ENCODE results near the gene APRT. TPM values are rescaled to one million over a fixed set of nuclear protein-coding genes. Genes with fewer than 3 reads are reported as not detected.
"Not testable (repeated sequence)": the region's sequence is repeated elsewhere in the genome, so short reads cannot be mapped to it uniquely, and the experiment has no call there.

APRT gene
- total and polyA plus RNA-seq, 5 experiments from 2014 or later, result 174 to 492 (median 428) TPM

DNA sequence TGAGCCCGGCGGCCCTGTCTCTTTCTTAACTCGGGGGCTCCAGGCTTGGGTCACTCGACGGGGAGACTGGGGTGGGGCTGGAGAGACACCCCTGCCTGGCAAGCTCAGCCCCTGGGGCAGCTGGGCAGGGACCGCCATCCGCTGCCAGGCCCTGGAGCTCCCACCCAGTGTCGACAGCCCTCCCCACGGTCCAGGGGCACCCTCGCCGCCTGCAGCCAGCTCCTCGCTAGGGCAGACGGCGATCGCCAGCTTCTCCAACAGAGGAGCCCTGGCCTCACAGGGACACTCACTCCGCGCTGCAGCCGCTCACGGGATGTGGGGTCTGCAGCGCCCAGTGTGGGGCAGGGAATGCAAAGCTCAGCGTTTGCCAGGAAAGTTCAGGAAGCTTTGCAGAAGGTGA is 16.0 kb upstream of the APRT start:
- Mint-ChIP-seq H3K4me1 (peaks cover 0 to 2% (median under 1%) of the 10 kb centered on the region in 4 donors), H3K9me3 (no peaks in the 10 kb centered on the region), H3K27me3 (no peaks in the 10 kb centered on the region), H3K4me3 (no peak overlapping the region), H3K27ac (no peak overlapping the region), H3K36me3 (peaks cover 0 to 1% (median under 1%) of the 10 kb centered on the region in 3 donors)
- ATAC-seq, result no peak
- POLR2A ChIA-PET, result no interaction called here
- no peak for DNase-seq

DNA sequence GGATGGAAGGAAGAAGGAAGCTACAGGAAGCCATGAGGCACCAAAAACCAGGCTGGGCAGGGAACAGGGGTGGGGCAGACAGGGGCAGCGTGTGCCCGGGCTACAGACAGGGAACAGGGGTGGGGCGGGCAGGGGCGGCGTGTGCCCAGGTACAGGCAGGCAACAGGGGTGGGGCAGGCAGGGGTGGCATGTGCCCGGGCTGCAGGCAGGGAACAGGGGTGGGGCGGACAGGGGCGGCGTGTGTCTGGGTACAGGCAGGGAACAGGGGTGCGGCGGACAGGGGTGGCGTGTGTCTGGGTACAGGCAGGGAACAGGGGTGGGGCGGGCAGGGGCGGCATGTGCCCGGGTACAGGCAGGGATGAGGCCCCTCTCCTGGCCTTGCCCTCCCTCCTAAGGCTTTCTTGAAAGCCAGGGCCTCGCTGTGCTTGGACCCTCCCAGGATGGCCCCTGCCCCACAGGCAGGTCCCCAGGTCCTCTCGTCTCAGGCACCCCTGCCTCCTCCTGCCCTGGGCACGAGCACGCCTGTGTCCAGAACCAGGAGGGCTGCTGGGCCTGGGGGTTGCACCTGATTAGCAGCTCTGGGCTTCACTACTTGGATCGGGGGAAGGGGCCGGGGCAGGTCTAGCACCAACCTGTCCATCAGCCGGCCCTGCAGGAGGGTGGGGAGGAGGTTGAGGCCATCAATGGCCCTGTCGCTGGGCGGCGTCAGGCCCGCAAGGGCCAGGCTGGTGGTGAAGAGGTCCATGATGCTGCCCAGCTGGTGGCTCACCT is 14.5 kb upstream of the APRT start:
- ATAC-seq (no peak), DNase-seq (no peak)
- Mint-ChIP-seq H3K9me3 (no peaks in the 10 kb centered on the region), H3K36me3 (peaks cover 0 to 3% (median 2%) of the 10 kb centered on the region in 3 donors), H3K27me3 (no peaks in the 10 kb centered on the region), H3K4me3 (no peak overlapping the region), H3K27ac (peak overlapping the region in 1 of 10 donors; percentile 25), H3K4me1 (peaks cover 0 to 2% (median under 1%) of the 10 kb centered on the region in 4 donors)
- POLR2A ChIA-PET, result interaction anchor here (0.5 to 0.6 kb wide), 2 partner anchors 10 to 147 kb away, joined by 3 to 4 read pairs; no protein-coding TSS in a partner anchor

DNA sequence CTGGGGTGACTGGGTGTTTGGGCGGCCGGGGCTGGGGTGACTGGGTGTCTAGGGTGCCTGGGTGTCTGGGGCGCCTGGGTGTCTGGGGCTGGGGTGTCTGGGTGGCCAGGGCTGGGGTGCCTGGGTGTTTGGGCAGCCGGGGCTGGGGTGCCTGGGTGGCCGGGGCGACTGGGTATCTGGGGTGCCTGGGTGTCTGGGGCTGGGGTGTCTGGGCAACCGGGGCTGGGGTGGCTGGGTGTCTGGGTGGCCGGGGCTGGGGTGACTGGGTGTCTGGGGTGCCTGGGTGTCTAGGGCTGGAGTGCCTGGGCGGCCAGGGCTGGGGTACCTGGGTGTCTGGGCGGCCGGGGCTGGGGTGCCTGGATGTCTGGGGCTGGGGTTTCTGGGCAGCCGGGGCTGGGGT is 13.4 kb upstream of the APRT start:
- POLR2A ChIA-PET, result no interaction called here
- H3K27me3 Mint-ChIP-seq, result no peaks in the 10 kb centered on the region
- H3K4me1 Mint-ChIP-seq, result peaks cover 0 to 2% (median 0%) of the 10 kb centered on the region in 4 donors
- ATAC-seq (no peak), DNase-seq (no peak)
- H3K27ac Mint-ChIP-seq, result no peak overlapping the region
- no peaks in the 10 kb centered on the region for H3K9me3 Mint-ChIP-seq
- H3K36me3 Mint-ChIP-seq, result peaks cover 0 to 3% (median 2%) of the 10 kb centered on the region in 3 donors
- H3K4me3 Mint-ChIP-seq, result no peak overlapping the region

GRCh38 chr16:88824256-88825077 is 12.7 kb upstream of the APRT start:
- DNase-seq (no peak), ATAC-seq (no peak)
- H3K4me3 Mint-ChIP-seq, result no peak overlapping the region
- POLR2A ChIA-PET, result no interaction called here
- H3K4me1 Mint-ChIP-seq, result peaks cover 0 to 2% (median 0%) of the 10 kb centered on the region in 4 donors
- H3K27ac Mint-ChIP-seq, result no peak overlapping the region
- H3K27me3 Mint-ChIP-seq, result no peaks in the 10 kb centered on the region
- peaks cover 0 to 3% (median 2%) of the 10 kb centered on the region in 3 donors for H3K36me3 Mint-ChIP-seq
- no peaks in the 10 kb centered on the region for H3K9me3 Mint-ChIP-seq

DNA sequence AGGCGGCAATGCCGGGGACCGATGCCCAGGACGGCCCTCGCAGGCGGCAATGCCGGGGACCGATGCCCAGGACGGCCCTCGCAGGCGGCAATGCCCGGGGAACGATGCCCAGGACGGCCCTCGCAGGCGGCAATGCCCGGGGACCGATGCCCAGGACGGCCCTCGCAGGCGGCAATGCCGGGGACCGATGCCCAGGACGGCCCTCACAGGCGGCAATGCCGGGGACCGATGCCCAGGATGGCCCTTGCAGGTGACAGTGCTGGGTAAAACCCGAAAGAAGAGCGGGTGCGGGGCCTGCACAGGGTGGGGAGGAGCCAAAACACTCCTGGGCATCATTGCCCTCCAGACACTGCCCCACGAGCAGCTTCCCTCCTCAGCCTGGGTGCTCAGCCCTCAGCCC is 11.9 kb upstream of the APRT start:
- H3K36me3 Mint-ChIP-seq, ATAC-seq, H3K27ac Mint-ChIP-seq, DNase-seq, H3K4me3 Mint-ChIP-seq, H3K9me3 Mint-ChIP-seq, H3K4me1 Mint-ChIP-seq, H3K27me3 Mint-ChIP-seq, POLR2A ChIA-PET: not testable (repeated sequence)

DNA sequence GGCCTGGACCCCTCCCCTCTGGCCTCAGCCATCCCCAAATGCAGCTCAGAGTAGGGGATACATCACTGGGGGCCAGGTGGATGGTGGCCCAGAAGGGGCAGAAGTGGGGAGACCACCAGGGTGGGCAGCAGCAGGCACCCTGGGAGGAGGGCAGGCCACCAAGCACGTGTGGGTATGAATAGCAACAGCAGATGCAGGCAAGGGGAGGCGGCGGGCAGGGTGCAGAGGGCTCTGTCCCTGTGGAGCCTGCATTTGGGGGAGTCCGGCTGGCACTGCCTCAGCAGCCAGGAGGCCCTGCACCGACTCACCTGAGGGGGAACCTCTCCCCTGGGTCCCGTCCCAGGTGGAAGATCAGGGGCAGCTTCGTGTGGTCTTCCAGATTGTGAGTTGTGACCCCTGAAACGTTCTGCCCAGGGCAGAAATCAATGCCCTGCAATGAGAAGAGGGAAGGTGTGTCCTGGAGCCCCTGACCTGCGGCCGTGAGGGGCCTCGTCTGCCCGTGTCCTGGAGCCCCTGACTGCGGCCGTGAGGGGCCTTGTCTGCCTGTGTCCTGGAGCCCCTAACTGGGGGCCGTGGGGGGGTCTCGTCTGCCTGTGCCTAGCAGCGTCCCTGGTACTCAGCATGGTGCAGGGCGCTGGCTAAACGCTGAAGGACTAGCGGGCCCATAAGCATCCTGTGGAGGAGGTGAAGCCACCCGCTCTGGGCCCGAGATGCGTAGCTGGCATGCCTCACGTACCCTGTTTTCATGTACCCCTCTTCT is 10.7 kb upstream of the APRT start:
- Mint-ChIP-seq H3K27ac (peak overlapping the region in 1 of 10 donors; percentile 40), H3K27me3 (no peaks in the 10 kb centered on the region), H3K4me1 (peaks cover 0 to 2% (median 0%) of the 10 kb centered on the region in 4 donors), H3K4me3 (no peak overlapping the region), H3K9me3 (no peaks in the 10 kb centered on the region), H3K36me3 (peaks cover 0 to 3% (median 2%) of the 10 kb centered on the region in 3 donors)
- ATAC-seq (no peak), DNase-seq (no peak)
- POLR2A ChIA-PET, result interaction anchor here (0.7 kb wide), 1 partner anchor 11 kb away, joined by 3 read pairs; the partner anchor contains the start of gene APRT

DNA sequence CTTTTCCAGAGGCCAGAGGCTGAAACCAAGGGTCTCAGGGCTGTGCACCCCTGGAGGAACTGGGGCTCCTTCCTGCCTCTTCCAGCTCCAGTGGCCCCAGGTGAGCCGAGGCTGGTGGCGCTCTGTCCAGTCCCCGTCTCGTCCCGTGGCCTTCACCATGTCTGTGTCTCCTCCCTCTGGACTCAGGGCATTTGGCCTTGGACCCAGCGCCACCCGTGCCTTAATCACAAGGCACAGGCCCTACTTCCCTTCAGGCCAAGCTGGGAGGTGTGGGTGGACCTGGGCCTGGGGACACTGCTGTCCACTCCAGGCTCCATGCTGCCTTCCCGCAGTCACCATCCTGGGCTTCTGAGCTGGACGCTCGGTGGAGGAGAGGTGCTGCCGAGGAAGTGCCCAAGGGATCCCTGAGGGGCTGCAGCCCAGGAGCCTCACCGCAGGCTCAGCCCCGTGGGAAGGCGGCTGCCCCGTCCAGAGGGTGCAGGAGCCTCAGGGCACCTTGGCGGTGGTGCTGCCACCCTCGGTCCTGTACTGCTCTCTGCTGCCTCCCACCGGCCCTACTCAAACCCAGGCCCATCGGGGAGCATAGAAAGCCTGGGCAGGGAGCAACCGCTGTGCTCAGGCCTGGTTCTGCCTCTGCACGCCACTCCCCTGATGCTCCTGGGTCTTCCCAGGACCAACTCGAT is 9.6 kb upstream of the APRT start:
- POLR2A ChIA-PET, result interaction anchor here (0.7 to 1.7 kb wide), 3 partner anchors 9 to 40 kb away, joined by 3 to 4 read pairs (median 3); partner anchors contain the start of genes APRT and CDT1
- H3K36me3 Mint-ChIP-seq, result peaks cover 0 to 5% (median 2%) of the 10 kb centered on the region in 3 donors
- no peak for DNase-seq
- peaks cover 0 to 2% (median 0%) of the 10 kb centered on the region in 4 donors for H3K4me1 Mint-ChIP-seq
- no peak overlapping the region for H3K27ac Mint-ChIP-seq
- ATAC-seq, result no peak
- no peak overlapping the region for H3K4me3 Mint-ChIP-seq
- no peaks in the 10 kb centered on the region for H3K27me3 Mint-ChIP-seq
- H3K9me3 Mint-ChIP-seq, result no peaks in the 10 kb centered on the region

DNA sequence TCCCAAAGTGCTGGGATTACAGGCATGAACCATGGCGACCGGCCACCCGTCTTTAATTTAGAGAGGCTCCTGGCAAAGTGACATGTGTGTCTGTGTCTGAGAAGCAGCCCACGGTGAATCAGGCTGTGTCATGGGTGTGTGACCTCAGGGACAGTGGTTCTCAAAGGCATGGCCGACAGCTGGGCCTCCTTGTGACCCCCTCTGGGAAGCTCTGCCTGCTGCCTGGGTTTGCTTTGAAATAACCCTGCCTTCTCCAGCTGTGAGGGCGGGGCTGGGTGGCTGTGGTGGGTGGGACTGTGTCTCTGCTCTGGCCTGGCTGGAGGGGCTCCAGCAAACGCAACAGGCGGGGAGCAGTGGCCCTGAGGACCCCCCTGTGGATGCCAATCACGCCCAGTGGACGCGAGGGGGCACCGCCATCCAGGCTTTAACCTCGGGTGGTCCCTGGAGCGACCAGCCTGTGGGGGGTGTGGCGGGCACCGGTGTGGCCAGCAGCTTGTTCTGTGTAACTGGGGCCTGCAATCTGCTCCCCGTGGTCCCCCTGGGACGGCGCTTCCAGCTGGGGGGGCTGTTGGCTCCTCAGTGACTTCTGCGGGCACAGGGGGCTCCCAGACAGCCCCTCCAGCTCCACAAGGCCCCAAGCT is 8.8 kb upstream of the APRT start:
- ATAC-seq (no peak), DNase-seq (no peak)
- Mint-ChIP-seq H3K4me1 (no peaks in the 10 kb centered on the region), H3K9me3 (no peaks in the 10 kb centered on the region), H3K36me3 (peaks cover 0 to 3% (median 2%) of the 10 kb centered on the region in 3 donors), H3K27me3 (no peaks in the 10 kb centered on the region), H3K27ac (peak overlapping the region in 1 of 10 donors; percentile 40), H3K4me3 (no peak overlapping the region)
- POLR2A ChIA-PET, result interaction anchor here (1.7 kb wide), 1 partner anchor 17 kb away, joined by 4 read pairs; the partner anchor contains the start of gene CDT1

DNA sequence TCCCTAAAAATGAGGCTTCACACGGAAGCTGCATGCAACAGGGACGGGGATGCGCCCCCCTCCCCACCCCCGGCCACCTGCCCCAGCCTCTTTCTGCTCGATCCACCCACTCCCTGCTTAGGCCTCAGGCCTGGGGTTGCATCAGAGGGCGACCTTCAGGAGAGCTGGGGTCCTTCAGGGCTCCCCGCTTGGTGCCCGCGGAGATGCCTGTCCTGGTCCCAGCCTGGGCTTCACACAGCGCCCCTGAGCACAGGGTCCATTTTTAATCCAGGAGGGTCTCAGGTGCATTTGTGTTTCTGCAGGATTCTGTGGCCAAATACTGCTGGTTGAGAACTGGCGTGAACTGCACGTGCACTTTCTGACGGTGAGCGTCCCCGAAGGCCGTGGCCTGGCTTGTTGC is 7.4 kb upstream of the APRT start:
- H3K4me3 Mint-ChIP-seq, result no peak overlapping the region
- H3K9me3 Mint-ChIP-seq, result no peaks in the 10 kb centered on the region
- ATAC-seq, result no peak
- no peak overlapping the region for H3K27ac Mint-ChIP-seq
- no peak for DNase-seq
- H3K36me3 Mint-ChIP-seq, result peaks cover 0 to 3% (median 2%) of the 10 kb centered on the region in 3 donors
- POLR2A ChIA-PET, result interaction anchor here (0.5 kb wide), 1 partner anchor 27 kb away, joined by 8 read pairs; no protein-coding TSS in a partner anchor
- H3K27me3 Mint-ChIP-seq, result no peaks in the 10 kb centered on the region
- H3K4me1 Mint-ChIP-seq, result no peaks in the 10 kb centered on the region

DNA sequence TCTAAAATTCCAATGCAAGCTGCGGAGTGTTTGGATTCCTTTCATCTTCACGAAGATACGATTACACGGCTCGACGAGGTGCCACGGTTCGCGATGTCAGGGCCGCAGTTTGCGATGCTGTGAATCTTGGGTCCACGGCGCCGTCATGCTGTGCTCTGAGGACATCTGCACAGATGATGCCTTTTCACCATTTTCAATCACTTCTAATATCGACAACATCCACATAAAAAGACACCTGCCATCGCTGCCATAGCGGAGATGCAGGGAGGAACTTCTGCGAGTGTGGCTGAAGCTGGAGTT is 6.8 kb upstream of the APRT start:
- POLR2A ChIA-PET, result interaction anchor here (0.5 to 2.7 kb wide), 2 partner anchors 16 to 39 kb away, joined by 4 to 11 read pairs; partner anchors contain the start of genes GALNS and TRAPPC2L
- H3K27ac Mint-ChIP-seq, result peak overlapping the region in 1 of 10 donors; percentile 19

GRCh38 chr16:88817785-88818574 is 6.3 kb upstream of the APRT start:
- no peak for ATAC-seq
- POLR2A ChIA-PET, result interaction anchor here (0.5 to 2.7 kb wide), 2 partner anchors 15 to 40 kb away, joined by 4 to 11 read pairs; partner anchors contain the start of genes GALNS and TRAPPC2L
- no peaks in the 10 kb centered on the region for H3K27me3 Mint-ChIP-seq

More for the DNA sequence above, 6.8 kb upstream of the APRT start:
- Mint-ChIP-seq H3K4me3 (no peak overlapping the region), H3K27me3 (no peaks in the 10 kb centered on the region), H3K9me3 (no peaks in the 10 kb centered on the region), H3K4me1 (peaks cover 0 to 3% (median 0%) of the 10 kb centered on the region in 4 donors), H3K36me3 (peaks cover 0 to 3% (median 2%) of the 10 kb centered on the region in 3 donors)
- DNase-seq, result no peak
- ATAC-seq, result no peak

More at GRCh38 chr16:88817785-88818574, 6.3 kb upstream of the APRT start:
- Mint-ChIP-seq H3K27ac (peak overlapping the region in 1 of 10 donors; percentile 37), H3K36me3 (peaks cover 0 to 3% (median 2%) of the 10 kb centered on the region in 3 donors), H3K9me3 (no peaks in the 10 kb centered on the region), H3K4me3 (no peak overlapping the region), H3K4me1 (peaks cover 0 to 3% (median 0%) of the 10 kb centered on the region in 4 donors)
- no peak for DNase-seq
